AG04450 (cell line): Measurements from ENCODE around the gene TPTE2. TPM values are rescaled to one million over a fixed set of nuclear protein-coding genes. Genes with fewer than 3 reads are reported as not detected.

Experiments
- CTCF ChIA-PET: fragments of 300-600, 350-600 bp; formaldehyde crosslinking; extraction: SDS; loops from one replicate; lab custom pipeline; 2022; ENCODE audit warnings: antibody characterized with exemption, inconsistent platforms; lab: Charles Lee
- POLR2A ChIA-PET: fragments of 350-600 bp; formaldehyde crosslinking; extraction: SDS; loops from one replicate; lab custom pipeline; 2021; ENCODE audit warnings: antibody characterized with exemption, inconsistent platforms; lab: Yijun Ruan, JAX
- DNase-seq: peaks from one replicate; pipeline ENCODE4 v3.0.0-alpha.2; 2011; ENCODE audit warnings: low read depth, low spot score
- H3K27ac ChIP-seq: one replicate; pipeline ENCODE4 v1.5.1; 2012; ENCODE audit warnings: low read depth, low read length, control low read depth
- H3K27me3 ChIP-seq: one replicate; pipeline ENCODE4 v1.6.0; 2012; ENCODE audit warnings: low read length; ENCODE audit not compliant: control insufficient read depth, insufficient read depth
- H3K4me3 ChIP-seq: 2 replicates; pipeline ENCODE4 v1.5.1; 2011; ENCODE audit warnings: mild to moderate bottlenecking, low read depth, low read length, control low read depth
- H3K9me3 ChIP-seq: 2 replicates; pipeline ENCODE4 v1.5.1; 2012; ENCODE audit warnings: low read length; ENCODE audit not compliant: control insufficient read depth, insufficient read depth
- CTCF ChIP-seq: IDR thresholded peaks from 2 replicates; pipeline ENCODE4 v1.5.1; 2011; ENCODE audit warnings: low read depth, low read length, control low read depth, inconsistent platforms
- polyA plus RNA-seq: library from polyadenylated mRNA; depleted of rRNA; stranded (reverse); fragments of >200 nt; gene quantifications from 2 replicates; pipeline ENCODE4 v1.2.3, GENCODE V29; 2011

TPTE2 gene
- polyA plus RNA-seq, 1 experiment: not detected

- TF ChIP-seq CTCF: no peak
- DNase-seq: no peak
- Histone ChIP-seq H3K27ac (no peak overlapping the region), H3K27me3 (no peaks in the 10 kb centered on the region), H3K9me3 (no peaks in the 10 kb centered on the region), H3K4me3 (no peak overlapping the region)
- CTCF ChIA-PET: no interaction called here
- POLR2A ChIA-PET: interaction anchor here (0.7 kb wide), 2 partner anchors 31 to 284 kb away, joined by 3 to 6 read pairs; no protein-coding TSS in a partner anchor
Observed at GRCh38 chr13:19596086-19596485, 34.8 kb upstream of the TPTE2 start.

GRCh38 chr13:19592657-19593180 is 31.4 kb upstream of the TPTE2 start:
- Histone ChIP-seq H3K9me3 (no peaks in the 10 kb centered on the region), H3K27me3 (no peaks in the 10 kb centered on the region), H3K4me3 (no peak overlapping the region), H3K27ac (no peak overlapping the region)
- CTCF ChIA-PET: interaction anchor here (0.8 kb wide), 1 partner anchor 25 kb away, joined by 3 read pairs; no protein-coding TSS in a partner anchor
- POLR2A ChIA-PET: no interaction called here
- no peak for DNase-seq
- no peak for TF ChIP-seq CTCF

- no peak overlapping the region for H3K27ac ChIP-seq
- H3K9me3 ChIP-seq: no peaks in the 10 kb centered on the region; the same call in 1 of the 2 replicates
- CTCF ChIA-PET: no interaction called here
- no peaks in the 10 kb centered on the region for H3K27me3 ChIP-seq
- no peak overlapping the region for H3K4me3 ChIP-seq
- POLR2A ChIA-PET: no interaction called here
- no peak for TF ChIP-seq CTCF
- no peak for DNase-seq
Observed at GRCh38 chr13:19591864-19592263, 30.5 kb upstream of the TPTE2 start.

- ChIA-PET POLR2A (no interaction called here), CTCF (interaction anchor here (1.4 kb wide), 1 partner anchor 29 kb away, joined by 4 read pairs; no protein-coding TSS in a partner anchor)
- Histone ChIP-seq H3K4me3 (no peak overlapping the region), H3K9me3 (no peaks in the 10 kb centered on the region; the same call in 1 of the 2 replicates), H3K27ac (no peak overlapping the region), H3K27me3 (peaks cover 2% of the 10 kb centered on the region)
- no peak for TF ChIP-seq CTCF
- no peak for DNase-seq
Observed at GRCh38 chr13:19590423-19590822, 29.1 kb upstream of the TPTE2 start.

GRCh38 chr13:19589312-19589711 is 28.0 kb upstream of the TPTE2 start:
- Histone ChIP-seq H3K9me3 (no peaks in the 10 kb centered on the region; the same call in 1 of the 2 replicates), H3K27ac (no peak overlapping the region), H3K27me3 (peaks cover 2% of the 10 kb centered on the region), H3K4me3 (no peak overlapping the region)
- DNase-seq: no peak
- ChIA-PET POLR2A (no interaction called here), CTCF (interaction anchor here (1.2 to 1.4 kb wide), 2 partner anchors 29 to 30 kb away, joined by 4 to 10 read pairs; no protein-coding TSS in a partner anchor)
- no peak for TF ChIP-seq CTCF
